Peyer's patch (tissue), 4 donors: ENCODE data around the gene RAD51B.

Experiments
- CTCF ChIP-seq, 6 experiments: fragments of 450-650 bp in 4 of 6; fragments of 200-600 bp in 2 of 6; sonication (generic) in 1 of 6; IDR thresholded peaks; one replicate each; pipeline ENCODE4 v1.5.1; 2017 to 2019; ENCODE audit warnings: antibody characterized with exemption in 6 of 6, mild to moderate bottlenecking in 3 of 6, moderate library complexity in 1 of 6
- POLR2A ChIP-seq, 2 donors: fragments of 450-650 bp; IDR thresholded peaks; one replicate each; pipeline ENCODE4 v1.5.1; 2017; ENCODE audit warnings: antibody characterized with exemption in 2 of 2, mild to moderate bottlenecking in 2 of 2, moderate library complexity in 2 of 2

DNA sequence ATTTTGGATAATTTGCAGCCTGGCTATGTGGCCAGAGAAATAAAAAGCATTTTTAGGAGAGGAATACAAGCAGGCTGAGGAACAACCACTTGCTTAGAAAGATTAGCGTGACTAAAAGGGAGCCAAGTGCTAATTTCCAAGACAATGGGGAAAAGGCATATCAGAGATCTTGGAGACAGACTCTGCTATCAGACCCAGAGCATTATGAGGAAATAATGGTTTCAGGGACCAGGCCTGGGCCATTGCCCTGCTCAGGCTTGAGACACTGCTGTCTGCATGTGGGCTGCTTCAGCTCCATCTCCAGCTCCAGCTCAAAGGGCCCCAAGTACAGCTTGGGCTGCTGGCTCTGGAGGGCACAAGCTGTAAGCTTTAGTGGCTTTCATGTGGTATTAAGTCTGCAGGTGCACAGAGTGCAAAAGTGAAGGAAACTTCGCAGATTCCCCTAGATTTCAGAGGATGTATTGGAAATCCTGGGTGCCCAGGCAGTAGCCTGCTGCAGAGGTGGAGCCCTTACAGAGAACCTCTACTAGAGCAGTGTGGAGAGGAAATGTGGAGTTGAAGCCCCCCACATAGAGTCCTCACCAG, 524.0 kb downstream of the RAD51B start:
- TF ChIP-seq CTCF (IDR thresholded peaks at IDR 0.05) (no peak), POLR2A (IDR thresholded peaks at IDR 0.05) (no peak)
